CMK (cell line): ENCODE measurements around the gene FAM193A.
"Not testable (repeated sequence)": the region's sequence is repeated elsewhere in the genome, so short reads cannot be mapped to it uniquely, and the experiment has no call there.

ENCODE experiments used
- DNase-seq: peaks from one replicate; pipeline ENCODE4 v3.0.0-alpha.2; 2010; ENCODE audit warnings: low read depth

FAM193A gene

DNA sequence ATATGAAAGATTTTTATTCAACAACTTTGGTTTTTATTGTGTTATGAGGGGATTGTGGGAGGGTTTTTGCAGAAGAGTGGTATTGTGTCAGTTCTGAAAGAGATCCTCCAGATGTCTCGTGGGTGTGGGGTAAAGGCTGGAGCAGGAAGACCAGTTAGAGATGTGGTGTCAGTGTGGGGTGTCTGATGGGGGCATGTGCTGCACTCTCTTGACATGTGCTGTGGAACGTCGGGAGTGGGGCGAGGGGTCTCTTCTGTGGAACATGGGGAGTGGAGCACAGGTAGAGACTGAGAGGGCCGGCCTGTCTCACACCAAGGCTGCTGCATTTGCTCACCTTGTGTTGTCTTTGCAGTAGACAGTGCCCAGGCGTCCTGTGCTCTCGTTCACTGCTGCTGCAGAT is 37.6 kb downstream of the FAM193A start:
- DNase-seq: no peak

- no peak for DNase-seq
Observed at GRCh38 chr4:2574863-2575262, 38.4 kb downstream of the FAM193A start.

- no peak for DNase-seq
Observed at GRCh38 chr4:2576290-2576689, 39.8 kb downstream of the FAM193A start.

DNA sequence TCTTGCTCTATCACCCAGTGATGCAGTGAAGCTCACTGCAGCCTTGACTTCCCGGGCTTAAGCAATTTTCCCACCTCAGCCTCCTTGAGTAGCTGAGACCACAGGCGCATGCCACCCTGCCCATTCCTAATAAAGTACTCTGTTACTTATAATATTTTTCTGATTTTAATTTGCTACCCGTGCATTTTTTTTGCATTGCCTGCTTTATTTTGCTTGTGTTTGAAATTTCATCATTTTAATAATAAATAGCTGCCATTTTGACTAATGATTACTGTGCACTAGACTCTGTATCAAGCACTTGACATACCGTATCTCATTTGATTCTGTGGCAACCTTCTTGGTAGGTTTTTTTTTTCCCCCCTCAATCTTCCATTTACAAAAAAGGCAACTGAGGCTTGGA is 41.7 kb downstream of the FAM193A start:
- no peak for DNase-seq

DNA sequence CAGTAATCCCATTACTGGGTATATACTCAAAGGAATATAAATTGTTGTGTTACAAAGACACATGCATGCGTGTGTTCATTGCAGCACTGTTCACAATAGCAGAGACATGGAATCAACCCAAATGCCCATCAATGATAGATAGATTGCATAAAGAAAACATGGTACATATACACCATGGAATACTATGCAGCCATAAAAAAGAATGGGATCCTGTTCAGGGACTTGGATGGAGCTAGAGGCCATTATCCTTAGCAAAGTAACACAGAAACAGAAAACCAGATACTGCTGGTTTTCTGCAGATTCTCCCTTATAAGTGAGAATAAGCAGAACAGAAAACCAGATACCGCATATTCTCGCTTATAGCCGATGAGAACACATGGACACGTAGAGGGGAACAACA is 43.5 kb downstream of the FAM193A start:
- no peak for DNase-seq

- DNase-seq: no peak
Observed at GRCh38 chr4:2583092-2583491, 46.6 kb downstream of the FAM193A start.

- DNase-seq: no peak
Observed at GRCh38 chr4:2583517-2583916, 47.1 kb downstream of the FAM193A start.

DNA sequence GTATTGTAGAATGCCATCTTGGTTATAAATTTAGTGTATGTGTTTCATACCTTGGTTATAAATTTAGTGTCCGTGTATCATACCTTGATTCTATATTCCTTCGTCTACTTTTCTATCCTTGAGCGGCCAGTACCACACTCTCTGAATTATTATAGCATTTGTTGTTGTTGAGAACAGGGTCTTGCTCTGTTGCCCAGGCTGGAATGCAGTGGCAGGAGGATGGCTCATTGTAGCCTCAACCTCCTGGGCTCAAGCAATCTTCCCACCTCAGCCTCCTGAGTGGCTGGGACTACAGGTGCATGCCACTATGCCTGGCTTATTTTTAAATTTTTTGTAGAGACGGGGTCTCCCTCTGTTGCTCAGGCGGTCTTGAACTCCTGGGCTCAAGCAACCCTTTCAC is 50.1 kb downstream of the FAM193A start:
- DNase-seq: no peak

GRCh38 chr4:2587213-2587823 is 50.9 kb downstream of the FAM193A start:
- no peak for DNase-seq

GRCh38 chr4:2588259-2588658 is 51.8 kb downstream of the FAM193A start:
- DNase-seq: no peak

DNA sequence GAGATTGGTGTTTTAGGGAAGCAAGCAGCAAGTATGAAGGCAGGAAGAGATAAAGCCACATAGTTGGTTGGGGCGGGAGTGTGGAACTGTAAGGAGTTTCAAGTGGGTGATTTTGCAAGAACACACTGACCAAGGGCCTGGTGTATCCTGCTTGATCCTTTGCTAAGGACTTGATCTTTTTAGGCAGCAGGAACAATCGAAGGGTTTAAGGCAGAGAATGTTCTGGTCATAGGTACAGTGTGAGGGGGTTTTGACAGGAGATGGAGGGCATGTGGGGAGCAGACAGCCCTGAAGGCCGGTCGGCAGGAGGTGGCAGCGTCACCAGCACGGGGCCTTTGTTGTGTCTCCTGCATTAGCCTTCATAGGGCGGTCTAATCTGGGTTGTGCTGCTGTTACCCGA is 54.7 kb downstream of the FAM193A start:
- DNase-seq: peak; percentile 52

GRCh38 chr4:2592014-2592413 is 55.6 kb downstream of the FAM193A start:
- DNase-seq: not testable (repeated sequence)

GRCh38 chr4:2592572-2592971 is 56.1 kb downstream of the FAM193A start:
- no peak for DNase-seq

- no peak for DNase-seq
Observed at GRCh38 chr4:2593003-2593402, 56.6 kb downstream of the FAM193A start.

DNA sequence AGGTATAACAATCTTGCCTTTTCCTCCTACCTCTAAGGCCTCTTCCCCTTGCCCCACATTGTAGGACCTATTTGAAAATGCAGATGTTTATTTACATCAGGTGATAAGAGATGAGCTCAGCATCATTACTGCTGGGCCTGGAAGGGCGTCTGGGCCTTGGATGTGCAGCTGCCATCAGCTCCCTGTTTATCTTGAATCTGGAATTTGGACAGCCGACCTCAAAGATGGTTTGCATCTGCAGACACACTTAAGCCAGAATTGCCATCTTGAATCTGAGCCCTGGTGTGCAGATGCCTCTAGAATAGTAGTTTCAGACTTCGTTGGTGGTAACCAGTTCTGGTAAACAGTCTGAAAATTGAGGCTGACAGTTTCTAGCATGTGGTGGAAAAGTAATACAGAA is 59.0 kb downstream of the FAM193A start:
- no peak for DNase-seq

GRCh38 chr4:2595952-2596552 is 59.6 kb downstream of the FAM193A start:
- DNase-seq: no peak

DNA sequence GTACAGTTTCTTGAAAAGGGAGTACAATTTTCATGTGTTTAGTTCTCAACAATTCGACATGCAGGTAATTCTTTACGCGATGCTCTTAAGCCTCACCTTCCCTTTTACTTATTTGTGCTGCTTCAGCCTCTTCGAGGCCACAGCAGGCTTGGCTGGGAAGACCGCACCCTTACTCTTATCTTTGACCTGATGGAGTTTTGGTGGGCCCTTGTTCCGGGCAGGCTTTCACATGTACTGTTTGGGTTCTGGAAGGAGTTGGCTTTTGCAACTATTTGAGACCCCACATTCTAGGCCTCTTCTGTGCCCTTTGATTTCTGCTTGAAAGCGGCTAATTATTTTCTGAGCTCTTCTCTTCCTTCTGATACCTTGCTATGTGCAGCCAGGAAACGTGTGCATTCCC is 60.2 kb downstream of the FAM193A start:
- no peak for DNase-seq

GRCh38 chr4:2598511-2599303 is 62.3 kb downstream of the FAM193A start:
- peak; percentile 17 for DNase-seq

DNA sequence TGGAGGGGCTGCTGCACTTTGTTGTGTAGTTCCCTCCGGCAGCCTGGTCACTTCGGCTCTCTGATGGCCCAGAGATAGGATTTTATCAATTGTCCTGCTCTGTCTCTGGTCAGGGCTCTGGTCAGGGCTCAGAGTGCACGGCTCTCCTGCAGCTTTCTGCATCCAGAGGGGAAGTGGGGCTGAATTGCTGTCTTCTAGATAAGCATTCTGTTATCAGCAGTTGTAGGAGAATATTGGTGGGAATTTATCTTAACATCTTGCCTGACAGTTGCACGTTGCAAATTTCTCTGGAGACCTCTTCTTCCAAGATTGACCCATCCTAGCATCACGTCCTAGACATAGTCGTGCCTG is 62.8 kb downstream of the FAM193A start:
- DNase-seq: peak; percentile 62

DNA sequence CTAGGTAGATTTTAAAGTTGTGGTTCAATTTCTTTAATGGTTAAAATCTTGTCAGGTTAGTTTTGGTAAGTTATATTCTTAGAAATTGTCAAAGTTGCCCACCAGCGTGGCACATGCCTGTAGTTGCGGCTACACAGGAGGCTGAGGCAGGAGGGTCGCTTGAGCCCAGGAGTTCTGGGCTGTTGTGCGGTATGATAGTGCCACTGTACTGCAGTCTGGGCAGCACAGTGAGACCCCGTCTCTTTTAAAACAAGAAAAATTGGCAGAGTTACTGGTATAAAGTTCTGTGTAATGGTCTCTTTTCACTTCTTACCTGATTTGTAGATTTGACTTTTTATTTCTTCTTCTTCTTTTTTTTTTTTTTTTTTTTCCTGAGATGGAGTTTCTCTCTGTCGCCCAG is 64.4 kb downstream of the FAM193A start:
- DNase-seq: no peak

DNA sequence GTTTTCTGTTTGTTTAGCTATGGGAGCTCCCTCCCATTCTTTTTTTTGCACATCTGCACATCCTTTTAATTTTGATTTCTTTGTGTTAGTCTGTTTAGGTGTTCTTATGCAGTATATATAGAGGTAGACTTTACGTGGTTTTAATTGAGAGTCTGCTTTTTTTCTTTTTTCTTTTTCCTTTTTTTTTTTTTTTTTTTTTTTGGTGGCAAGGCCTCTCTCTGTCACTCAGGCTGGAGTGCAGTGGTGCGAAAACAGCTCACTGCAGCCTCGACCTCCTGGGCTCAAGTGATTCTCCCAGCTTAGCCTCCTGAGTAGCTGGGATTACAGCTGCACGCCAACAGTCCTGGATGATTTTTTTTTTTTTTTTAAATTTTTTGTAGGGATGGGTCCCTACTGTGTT is 68.2 kb downstream of the FAM193A start:
- no peak for DNase-seq

GRCh38 chr4:2606960-2607506 is 70.6 kb downstream of the FAM193A start:
- DNase-seq: no peak

DNA sequence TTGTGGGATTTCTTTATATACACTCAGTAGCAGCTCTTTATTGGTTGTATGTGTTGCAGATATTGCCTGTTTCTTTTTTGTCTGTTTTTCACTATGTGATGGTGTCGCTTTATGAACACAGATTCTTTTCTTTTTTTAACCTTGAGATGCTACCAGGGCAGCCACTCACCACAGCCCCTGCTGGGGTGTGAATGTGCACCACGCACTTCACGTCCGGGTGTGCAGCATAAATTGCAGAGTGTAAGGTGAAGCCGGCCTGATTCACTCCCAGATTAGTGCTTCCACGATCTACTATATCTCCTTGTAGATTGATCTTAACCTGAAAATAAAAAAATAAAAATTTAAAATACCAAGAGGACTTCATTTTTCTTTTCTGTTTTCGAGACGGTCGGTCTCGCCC is 71.4 kb downstream of the FAM193A start:
- no peak for DNase-seq
